C4-2B (cell line): ENCODE data around the gene PPP1R14D.

Source experiments
- H3K27ac ChIP-seq: fragments of 450-650 bp; 2 replicates; pipeline ENCODE4 v1.5.1; 2017
- CTCF ChIP-seq: fragments of 450-650 bp; conservative IDR thresholded peaks from 2 replicates; pipeline ENCODE4 v1.5.1; 2017; ENCODE audit warnings: mild to moderate bottlenecking
- ZFX ChIP-seq: fragments of 450-650 bp; IDR thresholded peaks from 2 replicates; pipeline ENCODE4 v1.6.1; 2017

PPP1R14D gene

GRCh38 chr15:40828447-40829036 is at the start of gene PPP1R14D:
Gene PPP1R14D, minus strand, starts transcription at chr15:40828708. Its CDS starts 67 bp downstream, at chr15:40828641.
- TF ChIP-seq ZFX (no peak), CTCF (no peak)
- H3K27ac ChIP-seq, result no peak within 1 kb of the TSS

- H3K27ac ChIP-seq, result no peak overlapping the region
- TF ChIP-seq ZFX (no peak), CTCF (no peak)
Observed at GRCh38 chr15:40877694-40878093, 49.2 kb upstream of the PPP1R14D start.

- TF ChIP-seq ZFX, result no peak
- TF ChIP-seq CTCF, result no peak
- H3K27ac ChIP-seq, result no peak overlapping the region
Observed at GRCh38 chr15:40875991-40876730, 47.7 kb upstream of the PPP1R14D start.

- TF ChIP-seq CTCF, result peak; percentile 91
- peak; percentile 69; the same call in 1 of the 2 replicates for TF ChIP-seq ZFX
- peak within 1 kb of the TSS; percentile 92 for H3K27ac ChIP-seq
Observed at GRCh38 chr15:40873694-40874561, 45.4 kb upstream of the PPP1R14D start, which contains the start of gene RHOV. Gene RHOV, minus strand, starts transcription at chr15:40874234. Its CDS starts 95 bp downstream, at chr15:40874139.

GRCh38 chr15:40872791-40873693 is 44.5 kb upstream of the PPP1R14D start:
- no peak for TF ChIP-seq ZFX
- no peak for TF ChIP-seq CTCF
- H3K27ac ChIP-seq, result peak overlapping the region; percentile 92

GRCh38 chr15:40871749-40872617 is 43.5 kb upstream of the PPP1R14D start:
- TF ChIP-seq ZFX (no peak), CTCF (no peak)
- peak overlapping the region; percentile 92 for H3K27ac ChIP-seq
